Suprapubic skin (tissue), 4 donors: Measurements from ENCODE around the gene RIN1. TPM values are rescaled to one million over a fixed set of nuclear protein-coding genes. Genes with fewer than 3 reads are reported as not detected.
"Not testable (repeated sequence)": the region's sequence is repeated elsewhere in the genome, so short reads cannot be mapped to it uniquely, and the experiment has no call there.

Source experiments
- DNase-seq, 2 donors: peaks; one replicate each; pipeline ENCODE4 v3.0.0-alpha.2; 2019; ENCODE audit warnings: low spot score in 2 of 2
- H3K27ac ChIP-seq: fragments of 200-600 bp; sonication (generic); one replicate; pipeline ENCODE4 v1.5.1; 2019
- H3K27me3 ChIP-seq: fragments of 200-600 bp; sonication (generic); one replicate; pipeline ENCODE4 v1.5.1; 2019
- H3K36me3 ChIP-seq: fragments of 200-600 bp; sonication (generic); one replicate; pipeline ENCODE4 v1.5.1; 2019
- H3K4me1 ChIP-seq: fragments of 200-600 bp; sonication (generic); one replicate; pipeline ENCODE4 v1.5.1; 2019
- H3K4me3 ChIP-seq: fragments of 200-600 bp; sonication (generic); one replicate; pipeline ENCODE4 v1.5.1; 2019; ENCODE audit warnings: mild to moderate bottlenecking
- H3K9me3 ChIP-seq: fragments of 200-600 bp; sonication (generic); one replicate; pipeline ENCODE4 v1.5.1; 2019
- EP300 ChIP-seq: sonication (generic); formaldehyde crosslinking; IDR thresholded peaks from one replicate; pipeline ENCODE4 v1.6.1; 2017; ENCODE audit warnings: antibody characterized with exemption
- POLR2A ChIP-seq, 2 donors: fragments of 450-650 bp; IDR thresholded peaks; one replicate each; pipeline ENCODE4 v1.6.1; 2017; ENCODE audit warnings: antibody characterized with exemption in 2 of 2, mild to moderate bottlenecking in 2 of 2, moderate library complexity in 2 of 2
- POLR2AphosphoS5 ChIP-seq, 3 donors: sonication (generic); formaldehyde crosslinking; IDR thresholded peaks; one replicate each; pipeline ENCODE4 v1.6.1; 2017; ENCODE audit warnings: antibody characterized with exemption in 3 of 3
- WGBS: methylation state at CpG from one replicate; pipeline ENCODE4 v1.1.5; 2018; 5-methylcytosine and 5-hydroxymethylcytosine counted together
- total RNA-seq, 4 donors: library from RNA; depleted of rRNA; stranded (reverse); fragments of >200 nt; gene quantifications; one replicate each; pipeline ENCODE4 v1.1.0, GENCODE V29; 2016
- TF ChIP-seq, protein P1 (sequence below), 2 donors: fragments of 200-600 bp in 1 of 2; fragments of 450-650 bp in 1 of 2; sonication (generic) in 1 of 2; IDR thresholded peaks; one replicate each; pipeline ENCODE4 v1.5.1; 2016 to 2019; ENCODE audit warnings: antibody characterized with exemption in 2 of 2, mild to moderate bottlenecking in 1 of 2, moderate library complexity in 1 of 2

Gene RIN1
- total RNA-seq, 4 donors from 2014 or later = 40.3 to 73.6 (median 60.3) TPM

DNA sequence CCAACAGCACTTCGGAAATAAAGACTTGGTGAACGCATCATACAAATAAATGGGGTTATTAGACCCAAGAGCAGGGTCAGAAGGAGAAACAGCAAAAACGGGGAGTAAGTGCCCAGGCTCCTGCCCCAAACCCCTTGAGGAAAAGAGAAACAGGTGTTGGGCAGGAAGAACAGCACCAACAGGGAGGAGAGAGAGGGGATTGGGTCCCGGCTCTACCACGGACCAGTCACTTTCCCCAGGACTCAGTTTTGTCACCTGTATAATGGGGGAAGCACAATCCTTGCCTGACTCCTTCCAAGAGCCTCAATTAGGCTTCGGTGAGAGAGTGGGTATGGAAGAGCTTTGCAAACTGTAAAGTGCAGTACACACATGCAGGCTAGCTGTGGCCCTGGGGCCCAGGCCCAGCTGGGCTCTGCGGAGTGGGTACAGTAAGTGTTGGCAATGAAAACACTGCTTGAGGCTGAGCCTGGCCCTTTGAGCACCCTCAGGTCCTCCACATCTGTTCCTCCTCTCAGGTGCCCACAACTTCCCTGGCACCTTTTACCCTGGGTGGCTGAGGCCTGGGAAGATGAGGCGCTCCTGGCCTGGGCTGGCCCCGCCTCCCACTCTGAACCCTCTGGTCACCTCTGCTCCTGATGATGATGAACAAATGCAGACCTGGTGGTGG is 26.4 kb upstream of the RIN1 start:
- no peak overlapping the region for H3K4me3 ChIP-seq
- TF ChIP-seq EP300 = no peak
- no peak for TF ChIP-seq POLR2A (IDR thresholded peaks at IDR 0.05)
- TF ChIP-seq, protein P1, sequence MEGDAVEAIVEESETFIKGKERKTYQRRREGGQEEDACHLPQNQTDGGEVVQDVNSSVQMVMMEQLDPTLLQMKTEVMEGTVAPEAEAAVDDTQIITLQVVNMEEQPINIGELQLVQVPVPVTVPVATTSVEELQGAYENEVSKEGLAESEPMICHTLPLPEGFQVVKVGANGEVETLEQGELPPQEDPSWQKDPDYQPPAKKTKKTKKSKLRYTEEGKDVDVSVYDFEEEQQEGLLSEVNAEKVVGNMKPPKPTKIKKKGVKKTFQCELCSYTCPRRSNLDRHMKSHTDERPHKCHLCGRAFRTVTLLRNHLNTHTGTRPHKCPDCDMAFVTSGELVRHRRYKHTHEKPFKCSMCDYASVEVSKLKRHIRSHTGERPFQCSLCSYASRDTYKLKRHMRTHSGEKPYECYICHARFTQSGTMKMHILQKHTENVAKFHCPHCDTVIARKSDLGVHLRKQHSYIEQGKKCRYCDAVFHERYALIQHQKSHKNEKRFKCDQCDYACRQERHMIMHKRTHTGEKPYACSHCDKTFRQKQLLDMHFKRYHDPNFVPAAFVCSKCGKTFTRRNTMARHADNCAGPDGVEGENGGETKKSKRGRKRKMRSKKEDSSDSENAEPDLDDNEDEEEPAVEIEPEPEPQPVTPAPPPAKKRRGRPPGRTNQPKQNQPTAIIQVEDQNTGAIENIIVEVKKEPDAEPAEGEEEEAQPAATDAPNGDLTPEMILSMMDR (IDR thresholded peaks at IDR 0.05) = no peak
- no peak for TF ChIP-seq POLR2AphosphoS5 (IDR thresholded peaks at IDR 0.05)
- H3K27ac ChIP-seq = no peak overlapping the region
- WGBS = 91% methylated on average over 7 of the region's 9 CpGs
- no peak for DNase-seq
- H3K36me3 ChIP-seq = no peaks in the 10 kb centered on the region
- H3K9me3 ChIP-seq = no peaks in the 10 kb centered on the region
- H3K4me1 ChIP-seq = peaks cover 2% of the 10 kb centered on the region
- no peaks in the 10 kb centered on the region for H3K27me3 ChIP-seq

DNA sequence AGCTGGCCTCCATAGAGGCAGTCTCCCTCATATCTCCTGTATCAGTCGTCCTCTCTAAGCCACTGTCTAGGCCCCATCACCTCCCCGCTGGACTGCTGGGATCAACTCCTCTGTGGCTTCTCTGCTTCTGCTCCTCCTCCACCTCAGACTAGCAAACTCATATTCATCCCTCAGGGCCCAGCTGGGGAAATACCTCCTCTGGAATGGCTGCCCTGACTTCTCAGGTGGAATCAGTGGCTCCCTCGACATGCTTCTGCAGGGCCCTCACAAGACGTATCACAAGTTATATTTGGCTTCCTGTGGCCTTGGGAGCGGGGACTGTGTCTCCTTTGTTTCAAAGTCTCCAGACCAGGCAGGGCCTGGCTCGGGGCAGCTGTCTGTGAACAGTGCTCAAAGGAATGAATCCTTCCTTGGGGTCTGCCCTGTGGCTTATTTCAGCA is 25.3 kb upstream of the RIN1 start:
- Histone ChIP-seq H3K27ac (no peak overlapping the region), H3K4me3 (no peak overlapping the region), H3K36me3 (no peaks in the 10 kb centered on the region), H3K27me3 (no peaks in the 10 kb centered on the region), H3K4me1 (peaks cover 2% of the 10 kb centered on the region), H3K9me3 (no peaks in the 10 kb centered on the region)
- WGBS = 80% methylated on average over 5 of the region's 6 CpGs
- TF ChIP-seq, protein P1 (IDR thresholded peaks at IDR 0.05) = no peak
- no peak for TF ChIP-seq EP300
- no peak for TF ChIP-seq POLR2AphosphoS5 (IDR thresholded peaks at IDR 0.05)
- no peak for TF ChIP-seq POLR2A (IDR thresholded peaks at IDR 0.05)
- no peak for DNase-seq

DNA sequence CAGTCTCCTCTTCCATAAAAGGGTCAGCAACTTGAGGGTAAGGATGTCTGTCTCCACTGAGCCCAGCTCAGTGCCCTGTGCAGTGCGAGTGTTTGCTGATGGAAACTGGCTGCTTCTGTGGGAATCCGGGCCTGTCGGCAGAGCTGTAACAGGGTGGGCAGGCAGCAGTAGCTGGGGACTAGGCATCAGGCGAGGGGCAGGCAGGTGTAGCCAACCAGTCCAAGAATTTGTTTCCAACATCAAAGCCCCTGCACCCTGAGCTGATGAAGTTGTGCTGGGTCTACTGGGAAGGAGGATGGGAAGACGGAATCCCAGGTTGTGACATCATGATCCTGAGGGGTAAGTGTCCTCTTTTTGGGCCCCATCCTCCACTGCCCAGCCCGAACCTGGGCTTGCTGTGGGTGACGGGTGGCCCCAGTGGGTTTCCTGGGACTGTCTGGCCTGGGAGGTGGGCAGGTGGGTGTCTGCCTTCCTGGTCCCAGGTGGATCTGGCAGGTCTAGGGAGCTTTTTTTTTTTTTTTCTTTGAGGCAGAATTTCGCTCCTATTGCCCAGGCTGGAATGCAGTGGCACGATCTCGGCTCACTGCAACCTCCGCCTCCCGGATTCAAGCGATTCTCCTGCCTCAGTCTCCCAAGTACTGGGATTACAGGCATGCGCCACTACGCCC is 24.3 kb upstream of the RIN1 start:
- Histone ChIP-seq H3K9me3 (no peaks in the 10 kb centered on the region), H3K27ac (no peak overlapping the region), H3K27me3 (no peaks in the 10 kb centered on the region), H3K36me3 (no peaks in the 10 kb centered on the region), H3K4me1 (peaks cover 2% of the 10 kb centered on the region), H3K4me3 (no peak overlapping the region)
- no peak for DNase-seq
- no peak for TF ChIP-seq POLR2A (IDR thresholded peaks at IDR 0.05)
- TF ChIP-seq, protein P1 (IDR thresholded peaks at IDR 0.05) = no peak
- 95% methylated on average over 15 of the region's 15 CpGs for WGBS

DNA sequence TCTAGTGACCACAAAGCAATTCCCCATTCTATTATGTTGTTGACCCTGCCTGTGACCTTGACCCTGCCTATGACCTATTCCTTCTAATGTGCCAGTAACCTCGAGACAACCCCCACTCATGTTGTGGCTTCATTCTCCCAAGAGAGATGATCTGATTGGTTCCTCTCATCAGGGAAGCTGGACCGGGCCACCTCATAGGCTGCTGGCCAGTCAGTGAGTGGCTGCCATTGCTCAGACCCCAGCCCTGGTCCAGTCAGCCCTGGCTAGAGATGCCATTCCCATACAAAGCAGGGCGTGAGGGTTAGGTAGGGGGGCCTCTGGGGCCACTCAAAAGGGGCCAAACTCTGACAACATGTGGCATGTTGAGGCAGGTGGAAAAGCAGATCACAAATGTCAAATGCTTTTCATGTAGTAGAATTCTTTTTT is 23.4 kb upstream of the RIN1 start:
- WGBS = 72% methylated on average over 3 of the region's 3 CpGs
- TF ChIP-seq EP300 (no peak), POLR2AphosphoS5 (IDR thresholded peaks at IDR 0.05) (no peak), POLR2A (IDR thresholded peaks at IDR 0.05) (no peak)
- TF ChIP-seq, protein P1 (IDR thresholded peaks at IDR 0.05) = no peak
- Histone ChIP-seq H3K27me3 (no peaks in the 10 kb centered on the region), H3K4me3 (no peak overlapping the region), H3K36me3 (no peaks in the 10 kb centered on the region), H3K4me1 (peaks cover 2% of the 10 kb centered on the region), H3K9me3 (no peaks in the 10 kb centered on the region), H3K27ac (no peak overlapping the region)
- no peak for DNase-seq

DNA sequence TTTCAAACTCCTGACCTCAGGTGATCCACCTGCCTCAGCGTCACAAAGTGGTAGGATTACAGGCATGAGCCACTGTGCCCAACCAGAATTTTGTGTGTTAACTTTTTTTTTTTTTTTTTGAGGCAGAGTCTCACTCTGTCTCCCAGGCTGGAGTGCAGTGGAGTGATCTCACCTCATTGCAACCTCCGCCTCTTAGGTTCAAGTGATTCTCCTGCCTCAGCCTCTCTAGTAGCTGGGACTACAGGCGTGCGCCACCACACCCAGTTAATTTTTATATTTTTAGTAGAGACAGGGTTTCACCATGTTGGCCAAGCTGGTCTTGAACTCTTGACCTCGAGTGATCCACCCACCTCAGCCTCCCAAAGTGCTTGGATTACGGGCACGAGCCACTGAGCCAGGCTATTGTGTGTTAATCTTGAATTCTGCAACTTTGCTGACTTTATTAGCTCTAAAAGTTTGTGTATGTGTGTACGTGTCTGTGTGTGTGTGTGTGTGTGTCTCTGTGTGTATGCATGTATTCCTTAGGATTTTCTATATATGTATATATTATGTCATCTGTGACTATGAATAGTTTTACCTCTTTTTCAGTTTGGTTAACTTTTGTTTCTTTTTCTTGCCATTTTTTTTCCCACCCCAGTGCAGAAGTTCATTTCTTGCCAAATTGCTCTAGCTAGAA is 14.5 kb upstream of the RIN1 start:
- H3K9me3 ChIP-seq, H3K4me3 ChIP-seq, H3K27ac ChIP-seq, H3K27me3 ChIP-seq, H3K36me3 ChIP-seq, DNase-seq: not testable (repeated sequence)
- H3K4me1 ChIP-seq = peaks cover 20% of the 10 kb centered on the region
- WGBS = 91% methylated on average over 8 of the region's 8 CpGs
